HG03103 (cell line): Measurements from ENCODE around the gene PORCN.
A peak's percentile ranks its signal among the peaks of the same experiment; 100 is the strongest.

ENCODE experiments used
- ATAC-seq: cut with Tn5 transposase; IDR thresholded peaks from one replicate; pipeline ENCODE4 v1.9.1; 2021; ENCODE audit warnings: low read depth; ENCODE audit not compliant: unreplicated experiment

The PORCN gene

GRCh38 chrX:48475774-48476577 is 32.8 kb upstream of the PORCN start, which contains the start of gene FTSJ1:
TSS of gene FTSJ1 (plus strand) at chrX:48476199. CDS start at chrX:48478048, 1,849 bp downstream.
- ATAC-seq: peak; percentile 81

- ATAC-seq: no peak
Measured at GRCh38 chrX:48476919-48477318, 31.9 kb upstream of the PORCN start.

GRCh38 chrX:48477960-48478755 is 30.6 kb upstream of the PORCN start:
- ATAC-seq: no peak

- ATAC-seq: no peak
Measured at GRCh38 chrX:48478806-48479205, 30.0 kb upstream of the PORCN start.

DNA sequence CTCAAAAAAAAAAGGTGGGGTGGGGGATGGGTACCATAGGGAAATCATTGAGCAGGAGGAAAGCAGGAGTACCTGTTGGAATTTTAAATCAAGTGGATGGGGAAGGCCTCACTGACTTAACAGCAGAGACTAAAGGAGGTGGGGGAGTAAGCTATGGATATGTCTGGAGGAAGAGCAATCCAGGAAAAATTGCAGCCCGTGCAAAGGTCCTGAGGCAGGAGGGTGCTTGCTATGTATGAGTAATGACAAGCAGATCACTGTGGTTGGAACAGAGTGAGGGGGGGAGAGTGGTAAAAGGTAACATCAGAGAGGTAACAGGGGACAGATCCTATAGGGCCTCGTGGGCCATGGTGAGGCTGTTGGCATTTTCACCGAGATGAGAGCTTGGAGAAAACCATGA is 28.6 kb upstream of the PORCN start:
- ATAC-seq: no peak

DNA sequence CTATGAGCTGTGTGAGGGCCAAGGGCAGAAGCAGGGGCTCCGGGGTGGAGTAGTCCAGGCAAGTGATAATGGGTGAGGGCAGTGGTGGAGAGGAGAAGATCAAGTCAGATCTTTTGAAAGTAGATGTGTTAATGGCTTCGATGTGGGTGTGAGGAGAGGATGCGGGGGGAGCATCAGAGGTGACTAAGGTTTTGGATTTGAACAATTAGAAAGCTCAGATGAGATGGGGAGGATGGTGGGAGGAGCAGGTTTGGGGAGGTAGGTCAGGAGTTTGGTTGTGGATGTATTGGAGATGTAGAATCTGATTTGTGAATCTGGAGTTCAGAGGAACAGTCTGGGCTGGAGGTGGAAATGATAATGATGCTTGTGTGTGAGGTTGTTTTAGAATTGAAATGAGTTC is 28.2 kb upstream of the PORCN start:
- ATAC-seq: no peak

- no peak for ATAC-seq
Measured at GRCh38 chrX:48482526-48482925, 26.3 kb upstream of the PORCN start.

DNA sequence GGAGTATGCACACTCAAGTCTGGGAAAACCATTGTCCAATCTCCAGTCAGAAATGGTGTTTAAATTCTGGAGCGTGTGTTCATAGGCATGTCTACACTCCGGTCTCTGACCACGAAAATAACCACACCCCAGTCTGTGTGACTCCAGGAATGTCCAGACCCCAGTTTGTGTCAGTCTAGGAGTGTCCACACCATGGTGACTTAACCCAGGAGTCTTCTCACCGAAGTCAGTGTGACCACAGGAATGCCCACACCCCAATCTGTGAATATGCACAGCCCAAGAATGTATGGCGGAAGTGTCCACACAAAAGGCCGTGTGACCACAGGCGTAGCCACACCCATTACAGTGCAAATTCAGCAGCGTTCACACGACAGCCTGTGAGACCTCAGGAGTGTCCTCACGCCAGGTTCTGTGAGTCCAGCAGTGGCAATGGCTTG is 21.4 kb upstream of the PORCN start:
- ATAC-seq: no peak

- no peak for ATAC-seq
Measured at GRCh38 chrX:48488034-48488433, 20.8 kb upstream of the PORCN start.

DNA sequence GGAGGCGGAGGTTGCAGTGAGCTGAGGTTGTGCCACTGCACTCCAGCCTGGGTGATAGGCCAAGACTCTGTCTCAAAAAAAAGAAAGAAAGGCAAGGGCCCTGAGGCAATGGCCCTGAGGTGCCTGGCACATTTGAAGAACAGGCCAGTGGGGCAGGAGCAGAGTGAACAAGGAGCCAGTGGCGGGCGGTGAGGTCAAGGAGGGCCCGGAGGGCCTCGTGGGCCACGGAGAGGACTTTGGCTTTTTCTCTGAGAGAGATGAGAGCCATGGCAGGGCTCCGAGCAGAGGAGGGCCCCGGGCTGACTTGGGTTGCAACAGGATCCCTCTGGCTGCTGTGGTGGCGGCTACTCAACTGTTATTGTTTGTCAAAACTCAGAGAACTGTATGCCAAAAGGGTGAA is 19.5 kb upstream of the PORCN start:
- no peak for ATAC-seq

DNA sequence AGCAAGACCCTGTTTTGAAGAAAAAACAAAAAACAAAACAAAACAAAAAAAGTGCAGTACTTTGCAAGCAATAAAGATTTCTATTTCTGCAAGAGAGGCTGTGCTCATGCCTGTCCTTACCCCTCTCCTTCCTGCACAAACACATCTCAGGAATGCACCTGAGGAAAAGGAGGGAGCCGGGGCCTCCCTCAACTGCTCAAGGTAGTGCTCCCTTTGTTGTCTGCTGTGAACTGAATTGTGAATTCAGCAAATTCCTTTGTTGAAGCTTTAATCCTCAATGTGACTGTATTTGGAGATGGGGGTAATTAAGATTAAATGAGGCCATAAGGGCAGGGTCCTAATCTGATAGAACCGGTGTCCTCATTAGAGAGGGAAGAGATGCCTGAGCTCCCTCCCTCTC is 18.9 kb upstream of the PORCN start:
- no peak for ATAC-seq

GRCh38 chrX:48490661-48491060 is 18.1 kb upstream of the PORCN start:
- no peak for ATAC-seq

GRCh38 chrX:48491809-48492208 is 17.0 kb upstream of the PORCN start:
- ATAC-seq: no peak

GRCh38 chrX:48492293-48492910 is 16.4 kb upstream of the PORCN start:
- no peak for ATAC-seq

GRCh38 chrX:48493890-48494364 is 14.9 kb upstream of the PORCN start:
- no peak for ATAC-seq

DNA sequence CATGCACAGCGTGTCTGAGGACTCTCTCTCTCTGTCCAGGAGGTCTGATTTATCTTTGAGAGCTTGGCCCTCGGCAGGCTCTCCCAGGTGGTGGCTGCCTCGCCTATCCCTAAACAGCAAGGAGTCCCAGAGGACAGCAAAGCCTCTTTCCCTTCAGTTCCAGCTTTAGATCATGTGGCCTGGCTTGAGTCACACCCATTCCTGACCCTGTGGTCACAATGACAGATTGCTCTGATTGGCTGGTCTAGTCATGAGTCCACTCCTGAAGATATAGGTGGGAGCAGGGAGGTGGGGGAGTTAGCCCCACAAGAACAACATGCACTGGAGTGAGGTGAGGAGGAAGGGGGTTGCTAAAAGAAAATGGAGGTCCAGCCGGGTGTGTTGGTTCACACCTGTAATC is 12.1 kb upstream of the PORCN start:
- ATAC-seq: no peak

DNA sequence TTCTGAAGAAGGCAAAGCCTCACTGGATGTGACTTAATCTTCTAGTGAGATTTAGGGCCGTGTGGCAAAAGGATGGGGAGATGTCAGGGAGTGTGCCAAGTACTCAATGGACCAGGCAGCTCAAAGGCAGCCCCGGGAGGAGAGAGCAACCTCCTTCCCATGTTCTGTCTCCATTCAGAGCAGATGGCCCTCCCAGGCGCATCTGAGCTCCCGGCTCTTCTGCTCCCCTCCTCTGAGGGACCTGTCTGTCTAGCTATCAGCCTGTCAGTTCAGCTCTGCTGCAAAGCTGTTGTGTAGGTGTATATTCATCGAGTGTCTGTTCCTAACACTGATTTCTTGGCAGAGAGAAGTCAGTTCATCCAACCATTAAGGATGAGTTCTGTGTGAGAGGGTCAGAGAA is 10.9 kb upstream of the PORCN start:
- no peak for ATAC-seq

DNA sequence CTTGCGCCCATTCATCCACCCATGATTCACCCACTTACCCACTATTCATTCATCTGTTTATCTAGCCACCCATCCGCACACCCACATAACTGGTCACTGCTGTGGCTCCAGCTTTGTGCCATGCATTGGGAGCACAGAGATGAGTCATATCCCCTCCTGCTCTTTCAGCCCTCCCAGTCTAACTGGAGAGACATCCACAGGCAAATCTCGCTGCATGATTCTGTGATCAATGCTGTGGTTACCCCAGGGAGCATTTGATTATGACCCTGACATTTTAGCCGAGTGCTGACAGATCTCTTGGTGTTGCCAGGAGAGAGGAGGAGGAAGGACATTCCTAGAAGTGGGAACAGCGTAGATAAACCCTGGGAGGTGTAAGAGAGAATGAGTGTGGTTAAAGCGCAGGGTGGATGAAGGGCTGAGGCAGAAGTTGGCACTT is 10.4 kb upstream of the PORCN start:
- ATAC-seq: no peak

DNA sequence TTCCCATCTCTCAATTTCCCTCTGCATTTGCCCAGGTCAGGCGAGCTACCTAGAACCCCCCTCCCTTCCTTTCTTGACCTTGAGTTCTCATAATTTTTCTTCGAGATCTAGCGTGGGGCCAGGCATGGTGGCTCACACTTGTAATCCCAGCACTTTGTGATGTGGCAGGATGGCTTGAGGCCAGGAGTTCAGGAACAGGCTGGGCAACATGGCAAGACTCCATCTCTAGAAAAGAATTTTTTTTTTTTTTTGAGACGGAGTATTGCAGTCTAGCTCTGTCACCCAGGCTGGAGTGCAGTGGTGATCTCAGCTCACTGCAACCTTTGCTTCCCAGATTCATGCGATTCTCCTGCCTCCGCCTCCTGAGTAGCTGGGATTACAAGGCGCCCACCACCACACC is 4.5 kb upstream of the PORCN start:
- ATAC-seq: no peak

DNA sequence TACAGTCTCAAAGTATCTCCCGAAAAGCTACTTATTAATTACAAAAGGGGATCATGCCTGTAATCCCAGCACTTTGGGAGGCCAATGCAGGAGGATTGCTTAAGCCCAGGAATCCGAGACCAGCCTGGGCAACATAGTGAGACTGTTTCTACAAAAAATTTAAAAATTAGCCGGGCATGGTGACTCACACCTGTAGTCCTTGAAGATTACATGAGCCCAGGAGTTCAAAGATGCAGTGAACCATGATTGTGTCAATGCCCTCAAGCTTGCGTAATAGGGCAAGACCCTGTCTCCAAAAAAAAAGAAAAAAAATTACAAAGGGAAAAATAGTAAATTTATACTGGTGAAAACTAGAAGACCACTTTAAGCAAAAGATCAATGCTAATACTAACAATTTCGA is 3.3 kb upstream of the PORCN start:
- ATAC-seq: no peak

- no peak for ATAC-seq
Measured at GRCh38 chrX:48507246-48507645, 1.5 kb upstream of the PORCN start.
